Stomach (tissue), 4 donors: ENCODE data around the gene TNPO2.

Experiments
- EP300 ChIP-seq: sonication (generic); formaldehyde crosslinking; IDR thresholded peaks from one replicate; pipeline ENCODE4 v1.6.1; 2017; ENCODE audit warnings: antibody characterized with exemption
- TF ChIP-seq, protein P1 (sequence below), 7 experiments: fragments of 450-650 bp in 4 of 7; fragments of 200-600 bp in 3 of 7; sonication (generic) in 3 of 7; IDR thresholded peaks; one replicate each; pipeline ENCODE4 v1.5.1; 2016 to 2019; ENCODE audit warnings: antibody characterized with exemption in 7 of 7, control low read depth in 2 of 7, mild to moderate bottlenecking in 1 of 7

DNA sequence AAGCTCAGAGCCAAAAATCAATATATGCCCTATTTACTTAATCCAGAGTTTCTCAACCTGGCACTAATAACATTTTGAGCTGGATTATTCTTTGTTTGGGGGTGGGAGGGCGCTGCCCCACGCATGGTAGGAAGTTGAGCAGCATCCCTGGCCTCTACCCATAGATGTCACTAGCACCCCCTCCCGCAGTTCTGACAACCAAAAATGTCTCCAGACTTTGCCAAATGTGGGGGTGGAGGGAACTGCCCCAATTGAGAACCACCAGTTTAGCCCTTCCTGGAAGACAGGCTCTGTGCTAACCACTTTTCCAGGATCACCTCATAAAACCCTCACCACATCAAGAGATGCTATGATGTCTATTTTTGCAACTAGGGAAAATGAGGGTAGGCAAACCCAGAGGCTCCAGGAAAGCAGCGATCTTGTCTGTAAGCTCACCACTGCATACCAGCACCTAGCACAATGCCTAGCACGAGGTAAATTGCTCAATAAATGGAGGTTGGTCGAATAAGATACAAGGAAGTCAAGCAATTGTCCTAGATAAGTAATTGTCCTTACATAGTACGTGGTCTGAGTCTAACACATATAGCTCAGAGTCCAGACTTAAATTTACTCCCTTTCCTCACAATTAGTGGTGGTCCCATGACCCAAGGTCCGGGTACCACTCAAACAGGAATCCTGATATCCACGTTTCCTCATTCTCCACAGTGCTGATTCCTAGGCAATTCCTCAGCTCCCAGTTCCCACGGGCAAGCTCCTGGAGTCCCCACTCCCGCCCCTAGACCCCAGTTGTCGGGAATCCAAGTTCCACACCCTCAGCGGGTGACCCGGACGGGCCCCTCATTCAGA, 9.9 kb upstream of the TNPO2 start:
- TF ChIP-seq, protein P1, sequence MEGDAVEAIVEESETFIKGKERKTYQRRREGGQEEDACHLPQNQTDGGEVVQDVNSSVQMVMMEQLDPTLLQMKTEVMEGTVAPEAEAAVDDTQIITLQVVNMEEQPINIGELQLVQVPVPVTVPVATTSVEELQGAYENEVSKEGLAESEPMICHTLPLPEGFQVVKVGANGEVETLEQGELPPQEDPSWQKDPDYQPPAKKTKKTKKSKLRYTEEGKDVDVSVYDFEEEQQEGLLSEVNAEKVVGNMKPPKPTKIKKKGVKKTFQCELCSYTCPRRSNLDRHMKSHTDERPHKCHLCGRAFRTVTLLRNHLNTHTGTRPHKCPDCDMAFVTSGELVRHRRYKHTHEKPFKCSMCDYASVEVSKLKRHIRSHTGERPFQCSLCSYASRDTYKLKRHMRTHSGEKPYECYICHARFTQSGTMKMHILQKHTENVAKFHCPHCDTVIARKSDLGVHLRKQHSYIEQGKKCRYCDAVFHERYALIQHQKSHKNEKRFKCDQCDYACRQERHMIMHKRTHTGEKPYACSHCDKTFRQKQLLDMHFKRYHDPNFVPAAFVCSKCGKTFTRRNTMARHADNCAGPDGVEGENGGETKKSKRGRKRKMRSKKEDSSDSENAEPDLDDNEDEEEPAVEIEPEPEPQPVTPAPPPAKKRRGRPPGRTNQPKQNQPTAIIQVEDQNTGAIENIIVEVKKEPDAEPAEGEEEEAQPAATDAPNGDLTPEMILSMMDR (IDR thresholded peaks at IDR 0.05): no peak
- TF ChIP-seq EP300: no peak
